Osteocyte (in vitro differentiated cells): Measurements from ENCODE around the gene TBX2. TPM values are rescaled to one million over a fixed set of nuclear protein-coding genes. Genes with fewer than 3 reads are reported as not detected.

Source experiments
- DNase-seq: peaks from one replicate; pipeline ENCODE4 v3.0.0; 2021; ENCODE audit warnings: mixed read lengths; ENCODE audit not compliant: unreplicated experiment; ENCODE audit errors: extremely low spot score
- H3K27ac Mint-ChIP-seq: one replicate; pipeline ENCODE4 v1.8.0; 2021; ENCODE audit warnings: mild to moderate bottlenecking, mixed read lengths; ENCODE audit not compliant: unreplicated experiment
- H3K27me3 Mint-ChIP-seq: one replicate; pipeline ENCODE4 v1.8.0; 2021; ENCODE audit warnings: mixed read lengths; ENCODE audit not compliant: unreplicated experiment
- H3K36me3 Mint-ChIP-seq: one replicate; pipeline ENCODE4 v1.8.0; 2021; ENCODE audit warnings: mixed read lengths; ENCODE audit not compliant: unreplicated experiment
- H3K4me1 Mint-ChIP-seq: one replicate; pipeline ENCODE4 v1.8.0; 2021; ENCODE audit warnings: mixed read lengths; ENCODE audit not compliant: unreplicated experiment
- H3K4me3 Mint-ChIP-seq: one replicate; pipeline ENCODE4 v1.8.0; 2021; ENCODE audit warnings: mild to moderate bottlenecking, moderate library complexity, mixed read lengths; ENCODE audit not compliant: unreplicated experiment
- H3K9me3 Mint-ChIP-seq: one replicate; pipeline ENCODE4 v1.8.0; 2021; ENCODE audit warnings: mixed read lengths; ENCODE audit not compliant: unreplicated experiment
- total RNA-seq: library from RNA; stranded (reverse); gene quantifications from 2 replicates; pipeline ENCODE4 v1.2.1, GENCODE V29; 2021
- TF ChIP-seq, protein P1 (sequence below): fragments of 200-600 bp; sonication (generic); IDR thresholded peaks from 2 replicates; pipeline ENCODE4 v1.5.0; 2021; ENCODE audit warnings: antibody characterized with exemption, mild to moderate bottlenecking, moderate library complexity

TBX2 gene
- total RNA-seq, 1 donor from 2014 or later = 25.9 TPM

DNA sequence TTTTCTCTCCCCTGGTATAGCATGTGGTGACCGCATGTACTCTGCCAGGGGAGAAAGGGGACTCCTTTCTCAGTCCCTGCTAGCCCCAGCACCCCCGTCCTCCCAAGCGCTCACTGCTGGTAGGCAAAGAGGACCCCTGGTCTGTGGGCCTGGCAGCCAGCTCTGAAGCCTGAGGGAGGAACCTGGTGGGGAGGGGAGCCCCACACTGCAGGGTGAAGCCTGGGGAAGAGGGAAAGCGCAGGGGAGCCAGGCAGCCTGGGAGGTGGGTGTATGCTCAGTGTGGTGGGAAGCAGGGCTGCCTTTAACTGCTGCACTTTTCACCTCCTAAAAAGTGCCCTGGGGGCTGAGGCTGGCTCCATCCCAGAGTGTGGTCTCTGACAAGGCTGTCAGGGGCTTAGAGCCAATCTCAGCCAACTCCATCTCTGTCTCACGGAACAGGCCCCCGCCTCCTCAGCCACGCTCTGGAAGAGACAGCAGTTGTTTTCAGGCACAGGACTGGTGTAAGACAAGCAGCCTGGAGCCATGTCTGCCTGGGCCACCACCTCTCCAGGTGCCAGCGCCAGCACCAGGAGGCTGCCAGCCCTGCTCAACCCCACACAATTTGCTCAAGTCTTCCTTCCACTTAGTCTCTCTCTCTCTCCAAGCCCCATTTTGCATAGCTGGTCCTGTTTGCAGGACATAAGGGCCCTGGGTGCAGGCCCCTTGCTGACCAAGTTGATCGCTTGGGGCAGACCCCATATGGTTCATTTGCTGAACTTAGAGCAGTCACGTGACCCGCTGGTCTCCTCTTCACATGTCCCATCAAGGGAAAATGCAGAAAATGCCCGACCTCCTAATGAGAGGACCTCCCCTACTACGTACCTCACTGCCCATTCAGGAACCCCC lies 14.7 kb upstream of the TBX2 start:
- DNase-seq = no peak
- peaks cover 6% of the 10 kb centered on the region for H3K4me1 Mint-ChIP-seq
- no peaks in the 10 kb centered on the region for H3K9me3 Mint-ChIP-seq
- H3K4me3 Mint-ChIP-seq = no peak overlapping the region
- TF ChIP-seq, protein P1, sequence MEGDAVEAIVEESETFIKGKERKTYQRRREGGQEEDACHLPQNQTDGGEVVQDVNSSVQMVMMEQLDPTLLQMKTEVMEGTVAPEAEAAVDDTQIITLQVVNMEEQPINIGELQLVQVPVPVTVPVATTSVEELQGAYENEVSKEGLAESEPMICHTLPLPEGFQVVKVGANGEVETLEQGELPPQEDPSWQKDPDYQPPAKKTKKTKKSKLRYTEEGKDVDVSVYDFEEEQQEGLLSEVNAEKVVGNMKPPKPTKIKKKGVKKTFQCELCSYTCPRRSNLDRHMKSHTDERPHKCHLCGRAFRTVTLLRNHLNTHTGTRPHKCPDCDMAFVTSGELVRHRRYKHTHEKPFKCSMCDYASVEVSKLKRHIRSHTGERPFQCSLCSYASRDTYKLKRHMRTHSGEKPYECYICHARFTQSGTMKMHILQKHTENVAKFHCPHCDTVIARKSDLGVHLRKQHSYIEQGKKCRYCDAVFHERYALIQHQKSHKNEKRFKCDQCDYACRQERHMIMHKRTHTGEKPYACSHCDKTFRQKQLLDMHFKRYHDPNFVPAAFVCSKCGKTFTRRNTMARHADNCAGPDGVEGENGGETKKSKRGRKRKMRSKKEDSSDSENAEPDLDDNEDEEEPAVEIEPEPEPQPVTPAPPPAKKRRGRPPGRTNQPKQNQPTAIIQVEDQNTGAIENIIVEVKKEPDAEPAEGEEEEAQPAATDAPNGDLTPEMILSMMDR = no peak
- no peaks in the 10 kb centered on the region for H3K27me3 Mint-ChIP-seq
- no peak overlapping the region for H3K27ac Mint-ChIP-seq
- H3K36me3 Mint-ChIP-seq = peaks cover 3% of the 10 kb centered on the region

- TF ChIP-seq, protein P1 = no peak
- DNase-seq = no peak
- no peak overlapping the region for H3K27ac Mint-ChIP-seq
- H3K9me3 Mint-ChIP-seq = no peaks in the 10 kb centered on the region
- H3K36me3 Mint-ChIP-seq = peaks cover 3% of the 10 kb centered on the region
- no peak overlapping the region for H3K4me3 Mint-ChIP-seq
- no peaks in the 10 kb centered on the region for H3K27me3 Mint-ChIP-seq
- H3K4me1 Mint-ChIP-seq = peaks cover 9% of the 10 kb centered on the region
These were observed 13.9 kb upstream of the TBX2 start for GRCh38 chr17:61385577-61386236.

- H3K27me3 Mint-ChIP-seq = no peaks in the 10 kb centered on the region
- no peak for DNase-seq
- H3K9me3 Mint-ChIP-seq = no peaks in the 10 kb centered on the region
- TF ChIP-seq, protein P1 = no peak
- H3K36me3 Mint-ChIP-seq = peaks cover 3% of the 10 kb centered on the region
- H3K4me1 Mint-ChIP-seq = peaks cover 9% of the 10 kb centered on the region
- no peak overlapping the region for H3K27ac Mint-ChIP-seq
- no peak overlapping the region for H3K4me3 Mint-ChIP-seq
These were observed 13.4 kb upstream of the TBX2 start for GRCh38 chr17:61386251-61386650.

DNA sequence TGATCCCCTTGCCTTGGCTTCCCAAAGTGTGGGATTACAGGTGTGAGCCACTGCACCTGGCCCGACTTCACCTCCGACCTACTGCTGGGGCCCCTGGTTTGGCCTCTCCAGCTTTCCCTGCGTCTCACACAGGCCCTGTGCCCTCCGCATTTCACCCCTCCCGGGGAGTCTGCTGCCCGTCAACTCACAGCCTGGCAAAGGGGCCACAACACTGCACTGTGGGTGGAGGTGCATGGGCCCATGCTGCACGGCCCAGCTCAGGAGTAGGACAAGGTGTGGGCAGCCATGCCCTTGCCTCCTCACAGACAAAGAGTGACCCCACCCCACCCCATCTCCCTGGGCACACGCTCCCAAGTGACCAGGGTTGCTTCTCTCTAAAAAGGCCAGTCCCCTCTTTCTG lies 12.6 kb upstream of the TBX2 start:
- TF ChIP-seq, protein P1 = no peak
- Mint-ChIP-seq H3K27ac (no peak overlapping the region), H3K4me1 (peaks cover 9% of the 10 kb centered on the region), H3K9me3 (no peaks in the 10 kb centered on the region), H3K36me3 (peaks cover 1% of the 10 kb centered on the region), H3K27me3 (no peaks in the 10 kb centered on the region), H3K4me3 (no peak overlapping the region)
- DNase-seq = no peak
